Measurements from ENCODE around the gene RGS9.
A peak's percentile ranks its signal among the peaks of the same experiment; 100 is the strongest.
"Not testable (repeated sequence)": the region's sequence is repeated elsewhere in the genome, so short reads cannot be mapped to it uniquely, and the experiment has no call there.

The RGS9 gene

DNA sequence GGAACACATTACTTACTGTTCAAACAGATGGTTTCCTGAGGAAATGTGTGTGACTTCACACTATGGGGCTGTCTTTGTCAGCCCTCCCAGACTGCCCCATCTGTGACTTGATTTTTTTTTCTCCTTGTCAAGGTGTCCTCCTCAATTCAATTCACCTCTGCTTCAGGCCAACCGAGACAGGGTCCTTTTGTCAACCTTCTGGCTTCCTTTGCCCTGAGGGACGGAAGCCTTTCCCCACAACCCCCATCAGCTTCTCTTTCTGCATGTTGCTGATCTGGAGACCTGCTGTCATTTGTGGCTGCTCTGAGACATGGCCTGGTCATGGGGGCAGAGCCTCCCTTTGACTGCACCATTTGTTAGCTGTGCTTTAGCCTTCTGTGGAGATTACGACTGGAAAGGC, 21.3 kb upstream of the RGS9 start:
- TF ChIP-seq, protein P1, sequence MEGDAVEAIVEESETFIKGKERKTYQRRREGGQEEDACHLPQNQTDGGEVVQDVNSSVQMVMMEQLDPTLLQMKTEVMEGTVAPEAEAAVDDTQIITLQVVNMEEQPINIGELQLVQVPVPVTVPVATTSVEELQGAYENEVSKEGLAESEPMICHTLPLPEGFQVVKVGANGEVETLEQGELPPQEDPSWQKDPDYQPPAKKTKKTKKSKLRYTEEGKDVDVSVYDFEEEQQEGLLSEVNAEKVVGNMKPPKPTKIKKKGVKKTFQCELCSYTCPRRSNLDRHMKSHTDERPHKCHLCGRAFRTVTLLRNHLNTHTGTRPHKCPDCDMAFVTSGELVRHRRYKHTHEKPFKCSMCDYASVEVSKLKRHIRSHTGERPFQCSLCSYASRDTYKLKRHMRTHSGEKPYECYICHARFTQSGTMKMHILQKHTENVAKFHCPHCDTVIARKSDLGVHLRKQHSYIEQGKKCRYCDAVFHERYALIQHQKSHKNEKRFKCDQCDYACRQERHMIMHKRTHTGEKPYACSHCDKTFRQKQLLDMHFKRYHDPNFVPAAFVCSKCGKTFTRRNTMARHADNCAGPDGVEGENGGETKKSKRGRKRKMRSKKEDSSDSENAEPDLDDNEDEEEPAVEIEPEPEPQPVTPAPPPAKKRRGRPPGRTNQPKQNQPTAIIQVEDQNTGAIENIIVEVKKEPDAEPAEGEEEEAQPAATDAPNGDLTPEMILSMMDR (conservative IDR thresholded peaks at IDR 0.05; ENCODE audit: low read depth, low read length) = no peak
- no peak for DNase-seq (ENCODE audit: low read depth)
- no peak overlapping the region for H3K4me3 ChIP-seq (ENCODE audit: low read length)

- not testable (repeated sequence) for DNase-seq (ENCODE audit: low read depth); H3K4me3 ChIP-seq (ENCODE audit: low read length)
Observed at GRCh38 chr17:65116515-65116914, 20.7 kb upstream of the RGS9 start.

DNA sequence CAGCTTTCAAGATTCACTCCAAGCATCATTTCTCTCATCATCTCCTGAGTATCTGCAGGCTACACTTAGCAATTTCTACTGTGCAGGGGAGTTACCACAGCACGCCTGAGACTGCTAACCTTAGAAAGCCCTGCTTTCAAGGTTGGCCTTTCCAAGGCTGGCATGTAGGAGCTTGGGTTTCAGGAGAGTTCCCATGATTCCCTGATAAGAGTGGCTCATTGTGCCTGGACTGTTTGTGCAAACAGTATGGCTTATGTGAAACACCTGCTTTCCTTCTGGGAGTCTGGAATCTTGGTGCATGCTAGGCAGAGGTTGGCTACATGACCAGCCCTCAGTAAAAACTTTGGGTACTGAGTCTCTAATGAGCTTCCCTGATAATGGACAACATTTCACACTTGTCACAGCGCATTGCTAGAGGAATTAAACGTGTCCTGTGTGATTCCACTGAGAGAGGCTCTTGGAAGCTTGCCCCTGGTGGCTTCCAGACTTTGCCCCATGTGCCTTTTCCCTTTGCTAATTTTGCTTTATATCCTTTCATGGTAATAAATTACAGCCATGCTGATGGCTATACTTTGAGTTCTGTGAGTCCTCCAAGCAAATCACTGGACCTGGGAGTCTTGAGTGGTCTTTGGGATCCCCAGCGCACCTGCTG, 19.7 kb upstream of the RGS9 start:
- no peak for DNase-seq (ENCODE audit: low read depth)
- H3K4me3 ChIP-seq (ENCODE audit: low read length) = no peak overlapping the region
- TF ChIP-seq, protein P1 (conservative IDR thresholded peaks at IDR 0.05; ENCODE audit: low read depth, low read length) = no peak

DNA sequence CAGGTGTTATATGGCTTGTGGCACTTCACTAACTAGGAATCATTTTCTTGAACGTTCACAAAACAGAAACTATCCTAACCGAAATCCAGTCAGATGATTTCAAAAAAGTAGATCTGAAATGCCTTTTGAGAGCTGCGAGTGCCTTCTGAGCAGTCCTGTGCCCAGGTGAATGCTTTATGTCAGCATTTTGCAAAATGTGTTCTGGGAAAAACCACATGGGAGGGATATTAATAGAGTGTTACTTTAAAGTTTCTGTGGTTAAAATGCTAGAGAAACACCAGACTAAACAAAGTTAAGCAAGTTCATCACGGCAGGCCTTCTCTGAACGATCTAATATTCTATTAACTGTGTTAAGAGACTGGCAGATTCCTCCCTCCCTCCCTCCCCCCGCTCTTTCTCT, 15.8 kb upstream of the RGS9 start:
- TF ChIP-seq, protein P1 (conservative IDR thresholded peaks at IDR 0.05; ENCODE audit: low read depth, low read length) = no peak
- no peak overlapping the region for H3K4me3 ChIP-seq (ENCODE audit: low read length)
- DNase-seq (ENCODE audit: low read depth) = no peak

- H3K4me3 ChIP-seq (ENCODE audit: low read length) = peak overlapping the region; percentile 78
- DNase-seq (ENCODE audit: low read depth) = no peak
- TF ChIP-seq, protein P1 (conservative IDR thresholded peaks at IDR 0.05; ENCODE audit: low read depth, low read length) = no peak
Observed at GRCh38 chr17:65121916-65122806, 15.0 kb upstream of the RGS9 start.

GRCh38 chr17:65122836-65123756, 14.1 kb upstream of the RGS9 start:
- TF ChIP-seq, protein P1 (conservative IDR thresholded peaks at IDR 0.05; ENCODE audit: low read depth, low read length) = no peak
- DNase-seq (ENCODE audit: low read depth) = peak; percentile 51
- peak overlapping the region; percentile 78 for H3K4me3 ChIP-seq (ENCODE audit: low read length)
